ENCODE results near the gene IDUA.

IDUA gene

DNA sequence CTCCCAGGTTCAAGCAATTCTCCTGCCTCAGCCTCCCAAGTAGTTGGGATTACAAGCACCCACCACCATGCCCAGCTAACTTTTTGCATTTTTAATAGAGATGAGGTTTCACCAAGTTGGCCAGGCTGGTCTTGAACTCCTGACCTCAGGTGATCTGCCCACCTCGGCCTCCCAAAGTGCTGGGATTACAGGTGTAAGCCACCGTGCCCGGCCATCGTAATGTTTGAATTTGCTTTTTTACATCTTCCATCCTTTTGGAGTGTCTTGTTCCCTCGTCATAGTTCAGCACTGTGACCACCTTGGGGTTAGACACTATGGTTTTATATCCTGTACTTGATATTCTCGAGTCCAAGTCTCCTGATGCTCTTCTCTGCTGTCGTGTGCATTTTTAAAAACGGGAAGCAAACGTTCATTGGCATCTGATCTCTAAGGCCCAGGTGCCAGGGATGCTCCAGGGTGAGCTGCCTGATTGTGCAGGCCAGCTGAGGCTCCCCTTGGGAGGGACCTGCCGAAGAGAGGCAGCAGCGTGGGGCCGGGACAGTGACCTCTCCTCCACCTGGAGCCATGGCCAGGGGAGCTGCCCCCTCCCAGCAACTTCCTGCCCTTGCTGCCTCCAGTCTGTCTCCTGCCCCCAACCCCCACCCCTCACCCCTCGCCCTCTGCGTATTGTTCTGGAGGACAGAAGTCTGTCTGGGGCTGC lies 30.2 kb upstream of the IDUA start:
- DNase-seq = no peak

DNA sequence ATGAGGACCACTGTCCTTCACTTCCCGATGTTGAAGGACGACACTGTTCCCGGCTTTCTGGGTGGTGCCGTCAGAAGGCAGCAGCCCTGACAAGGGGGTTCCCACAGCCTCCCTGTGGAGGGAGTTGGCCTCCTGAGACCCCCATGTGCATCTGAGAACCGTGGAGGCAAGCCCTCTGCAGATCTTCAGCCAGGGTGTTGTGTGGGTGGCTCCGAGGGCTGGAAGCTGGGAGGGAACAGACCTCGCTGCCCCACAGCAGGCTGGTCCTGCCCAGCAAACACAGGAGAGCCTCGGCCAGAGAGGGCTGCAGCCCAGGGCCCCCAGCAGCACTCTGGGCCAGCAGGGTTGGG lies 29.6 kb upstream of the IDUA start:
- DNase-seq = no peak

DNA sequence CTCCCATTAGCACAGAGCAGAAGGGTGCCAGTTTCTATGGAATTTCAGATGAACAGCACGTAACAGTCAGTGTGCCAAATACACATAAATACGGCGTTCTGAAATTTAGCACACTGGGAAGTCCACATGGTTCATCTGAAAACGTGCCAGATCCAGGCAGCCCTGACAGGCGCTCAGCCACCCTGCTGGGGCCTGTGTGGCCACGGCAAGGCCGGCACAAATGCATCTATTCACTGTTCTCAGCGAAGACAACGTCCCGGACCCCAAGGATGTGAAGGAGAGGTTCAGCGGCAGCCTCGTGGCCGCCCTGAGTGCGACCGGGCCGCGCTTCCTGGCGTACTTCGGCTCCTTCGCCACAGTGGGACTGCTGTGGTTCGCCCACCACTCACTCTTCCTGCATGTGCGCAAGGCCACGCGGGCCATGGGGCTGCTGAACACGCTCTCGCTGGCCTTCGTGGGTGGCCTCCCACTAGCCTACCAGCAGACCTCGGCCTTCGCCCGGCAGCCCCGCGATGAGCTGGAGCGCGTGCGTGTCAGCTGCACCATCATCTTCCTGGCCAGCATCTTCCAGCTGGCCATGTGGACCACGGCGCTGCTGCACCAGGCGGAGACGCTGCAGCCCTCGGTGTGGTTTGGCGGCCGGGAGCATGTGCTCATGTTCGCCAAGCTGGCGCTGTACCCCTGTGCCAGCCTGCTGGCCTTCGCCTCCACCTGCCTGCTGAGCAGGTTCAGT lies 29.1 kb upstream of the IDUA start:
- no peak for DNase-seq

DNA sequence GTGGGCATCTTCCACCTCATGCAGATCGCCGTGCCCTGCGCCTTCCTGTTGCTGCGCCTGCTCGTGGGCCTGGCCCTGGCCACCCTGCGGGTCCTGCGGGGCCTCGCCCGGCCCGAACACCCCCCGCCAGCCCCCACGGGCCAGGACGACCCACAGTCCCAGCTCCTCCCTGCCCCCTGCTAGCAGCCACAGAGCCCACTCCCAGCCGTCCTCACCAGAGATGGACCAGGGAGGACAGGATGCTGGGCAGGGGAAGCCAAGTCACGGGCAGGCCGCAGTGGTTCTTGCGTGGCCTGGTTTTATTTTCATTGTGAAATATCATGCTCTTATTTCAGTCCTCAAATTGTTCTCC lies 28.6 kb upstream of the IDUA start:
- DNase-seq = no peak

DNA sequence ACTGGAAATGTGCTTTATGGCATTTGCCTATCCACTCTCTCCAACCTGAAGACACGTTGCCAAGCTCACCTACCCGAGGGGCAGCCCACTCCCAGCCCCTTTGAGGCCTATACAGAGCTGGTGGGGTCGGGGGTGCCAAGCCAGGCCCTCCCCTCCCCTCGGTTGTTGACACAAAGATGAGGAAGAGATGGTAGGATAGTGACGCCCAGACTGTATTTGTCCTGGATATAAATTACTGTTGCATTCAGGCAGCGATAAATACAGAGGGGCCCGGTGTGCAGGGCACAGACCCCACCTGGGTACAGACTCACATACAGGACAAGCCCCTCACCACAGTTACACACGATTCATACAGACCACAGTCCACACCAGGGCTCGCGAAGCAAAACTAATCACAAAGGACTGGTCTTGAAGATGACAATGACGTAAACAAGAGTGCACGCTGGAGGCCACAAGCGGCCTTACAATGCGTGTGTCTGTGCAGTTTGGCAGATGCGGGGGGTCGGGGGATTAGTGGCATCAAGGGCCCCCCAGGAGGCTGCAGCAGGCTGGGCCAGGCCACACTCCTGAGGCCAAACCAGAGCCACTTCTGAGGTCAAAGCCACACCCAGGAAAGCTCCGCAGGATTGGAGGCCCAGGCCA lies 28.0 kb upstream of the IDUA start:
- DNase-seq = no peak

DNA sequence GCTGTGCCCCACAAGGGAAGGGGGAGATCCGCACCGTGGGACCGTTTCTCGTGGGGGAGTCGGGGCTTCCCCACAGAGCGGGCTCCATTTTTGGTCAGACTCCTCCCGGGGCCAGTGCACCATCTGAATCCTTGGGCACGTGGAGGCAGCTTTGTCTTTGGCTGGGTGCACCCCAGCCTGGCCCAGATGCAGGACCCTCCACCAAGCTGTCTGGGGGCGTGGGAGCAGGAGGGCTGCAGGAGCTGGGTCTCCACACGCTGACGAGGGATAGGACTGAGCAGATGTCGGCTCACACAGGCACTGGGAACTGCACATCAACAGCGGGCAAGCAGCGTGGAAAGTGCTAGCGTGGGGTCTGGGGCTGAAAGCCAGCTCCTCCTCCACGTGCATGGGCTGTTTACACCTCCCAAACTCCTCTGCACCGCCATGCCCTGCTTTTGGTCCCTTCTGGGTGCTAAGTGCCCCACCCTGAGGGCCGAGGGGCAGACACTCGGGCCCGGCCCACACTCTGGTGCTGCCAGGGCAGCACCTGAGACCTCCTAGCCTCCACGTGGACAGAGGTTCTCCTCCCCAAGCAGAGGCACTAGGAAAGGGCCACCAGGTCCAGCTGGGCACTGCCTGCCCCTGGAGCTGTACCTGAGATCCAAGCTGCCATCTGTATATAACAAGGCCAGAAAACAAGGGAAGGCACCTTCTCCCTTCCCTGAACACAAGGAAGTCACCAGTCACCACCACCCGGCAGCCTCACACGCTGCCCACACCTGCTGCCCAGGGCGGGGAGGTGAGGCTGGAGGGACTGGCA lies 27.3 kb upstream of the IDUA start:
- no peak for DNase-seq

DNA sequence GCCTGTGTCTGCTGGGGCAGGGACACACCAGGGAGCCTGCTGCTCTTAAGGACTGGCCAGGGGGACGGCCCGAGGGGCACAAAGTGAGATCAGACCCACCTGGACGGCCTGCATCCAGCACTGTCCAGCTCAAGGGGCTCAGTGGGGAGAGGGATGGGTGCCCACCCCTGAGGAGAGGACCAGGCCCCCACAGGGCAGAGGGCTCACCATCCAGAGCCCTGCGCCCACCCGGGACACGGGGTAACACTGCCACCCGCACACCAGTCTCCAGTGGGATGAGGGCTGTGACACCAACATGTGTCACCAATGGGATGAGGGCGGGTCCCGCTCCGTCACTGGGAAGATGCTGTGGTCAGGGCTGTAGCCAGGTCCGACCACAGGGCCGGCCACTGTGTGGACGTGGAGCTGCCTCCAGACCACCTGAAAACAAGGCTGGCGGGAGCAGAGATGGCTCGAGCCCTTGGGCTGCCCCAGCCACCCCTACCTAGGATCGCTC lies 26.7 kb upstream of the IDUA start:
- DNase-seq = no peak

DNA sequence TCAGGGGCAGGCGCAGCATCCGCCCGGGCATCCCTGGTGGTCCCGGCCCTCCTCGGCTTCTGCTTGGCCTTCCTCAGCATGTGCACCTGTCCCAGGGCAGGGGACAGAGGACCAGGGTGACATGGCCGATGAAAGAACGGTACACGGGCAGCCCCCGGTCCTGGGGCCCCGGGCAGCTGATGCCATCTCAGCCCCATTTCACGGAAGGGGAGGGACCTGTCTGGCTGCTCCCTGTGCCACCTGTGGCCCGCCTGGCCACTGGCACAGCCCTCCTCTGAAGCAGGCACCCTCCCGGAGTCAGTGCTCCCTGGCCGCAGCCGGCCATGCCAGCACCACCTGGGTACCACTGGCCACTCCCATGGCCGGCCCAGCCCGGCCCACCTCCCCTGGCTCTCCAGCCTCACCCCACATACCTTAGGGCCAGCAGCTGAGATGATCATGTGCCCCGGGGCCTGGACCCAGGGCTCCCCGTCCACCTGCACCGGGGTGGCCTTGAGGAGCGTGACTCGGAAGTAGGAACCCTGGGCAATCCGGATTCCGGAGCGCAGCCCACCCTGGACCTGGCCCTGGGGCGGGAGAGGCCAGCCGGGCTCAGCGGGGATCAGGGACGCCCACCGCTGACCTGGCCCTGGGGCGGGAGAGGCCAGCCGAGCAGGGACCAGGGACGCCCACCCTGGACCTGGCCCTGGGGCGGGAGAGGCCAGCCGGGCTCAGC lies 26.1 kb upstream of the IDUA start:
- no peak for DNase-seq

DNA sequence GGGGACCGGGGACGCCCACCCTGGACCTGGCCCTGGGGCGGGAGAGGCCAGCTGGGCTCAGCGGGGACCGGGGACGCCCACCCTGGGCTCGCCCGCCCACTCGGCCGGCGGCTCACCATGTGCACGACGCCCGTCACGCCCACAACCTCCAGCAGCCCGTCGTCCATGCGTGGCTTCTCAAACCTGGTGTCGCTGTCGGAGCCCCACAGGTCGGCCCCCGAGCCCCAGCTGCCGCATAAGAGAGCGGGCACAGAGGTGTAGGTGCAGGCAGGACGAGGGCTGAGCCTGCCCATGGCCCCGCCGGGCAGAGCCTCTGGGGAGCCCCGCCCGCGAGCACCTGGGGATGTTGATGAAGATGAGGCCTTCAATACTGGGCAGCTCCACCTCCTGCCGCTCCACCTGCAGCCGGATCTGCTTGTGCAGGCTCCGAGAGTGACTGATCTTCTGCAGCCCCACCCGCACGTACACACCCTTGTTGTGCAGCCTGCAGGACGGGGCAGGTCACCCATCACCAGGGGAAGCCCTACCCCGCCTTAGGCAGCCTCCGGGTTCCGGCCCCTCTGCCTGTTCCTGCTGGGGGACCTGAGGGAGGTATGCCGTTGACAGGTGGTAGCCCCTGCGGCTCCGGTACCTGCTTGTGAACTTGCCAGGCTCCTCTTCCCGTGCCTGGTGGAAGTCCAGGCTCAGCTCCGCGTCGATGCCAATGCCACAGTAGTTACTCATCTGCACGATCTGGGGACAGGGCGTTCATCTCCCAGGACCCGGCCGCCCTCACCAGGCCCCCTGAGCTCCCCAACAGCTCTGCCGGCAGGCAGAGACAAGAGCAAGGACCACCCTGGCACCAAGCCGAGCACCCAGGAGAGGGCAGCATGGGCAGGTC lies 25.3 kb upstream of the IDUA start:
- DNase-seq = no peak

DNA sequence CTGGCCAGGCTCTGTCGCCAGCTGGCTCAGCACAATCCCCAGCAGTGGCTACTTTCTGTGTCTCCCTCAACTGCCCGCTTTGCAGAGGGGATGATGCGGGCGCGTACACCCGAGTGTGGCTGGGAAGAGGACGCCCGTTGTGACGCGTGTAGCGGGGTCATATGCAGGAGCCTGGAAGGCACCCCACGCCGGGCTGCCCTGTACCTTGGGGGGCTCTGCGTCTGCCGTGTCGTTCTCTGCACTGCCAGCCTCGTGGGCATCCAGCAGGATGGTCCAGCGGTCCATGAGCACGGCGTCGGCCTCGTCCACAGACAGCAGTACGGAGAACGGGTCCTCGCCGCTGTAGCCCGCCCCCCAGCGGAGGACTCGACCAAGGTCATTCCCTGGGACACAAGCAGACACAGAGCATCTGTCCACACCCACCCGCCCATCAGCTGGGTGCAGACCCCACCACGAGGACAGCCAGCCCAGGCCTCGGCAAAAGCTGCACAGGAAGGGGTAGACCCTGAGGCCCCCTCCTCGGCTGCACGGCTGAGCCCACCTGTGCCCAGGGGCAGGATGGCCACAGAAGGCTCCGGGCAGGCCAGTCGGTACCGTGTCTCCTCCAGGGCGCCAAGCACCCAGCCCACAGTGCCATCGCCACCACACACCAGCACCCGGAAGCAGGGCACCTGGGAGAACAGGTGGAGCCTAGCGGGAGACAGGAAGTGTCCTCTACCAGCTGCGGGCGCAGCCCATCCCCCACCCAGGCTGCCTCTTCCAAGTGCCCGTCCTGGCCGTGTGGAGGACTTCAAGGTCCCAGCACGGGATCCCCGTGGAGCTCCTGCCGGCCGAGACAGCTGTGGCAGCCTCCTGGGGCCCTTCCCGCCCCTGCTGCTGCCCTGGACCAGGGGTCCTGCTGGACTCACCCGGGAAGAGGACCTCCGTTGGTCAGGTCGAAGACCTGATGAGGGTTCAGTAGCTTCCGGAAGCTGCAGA lies 24.3 kb upstream of the IDUA start:
- DNase-seq = no peak

DNA sequence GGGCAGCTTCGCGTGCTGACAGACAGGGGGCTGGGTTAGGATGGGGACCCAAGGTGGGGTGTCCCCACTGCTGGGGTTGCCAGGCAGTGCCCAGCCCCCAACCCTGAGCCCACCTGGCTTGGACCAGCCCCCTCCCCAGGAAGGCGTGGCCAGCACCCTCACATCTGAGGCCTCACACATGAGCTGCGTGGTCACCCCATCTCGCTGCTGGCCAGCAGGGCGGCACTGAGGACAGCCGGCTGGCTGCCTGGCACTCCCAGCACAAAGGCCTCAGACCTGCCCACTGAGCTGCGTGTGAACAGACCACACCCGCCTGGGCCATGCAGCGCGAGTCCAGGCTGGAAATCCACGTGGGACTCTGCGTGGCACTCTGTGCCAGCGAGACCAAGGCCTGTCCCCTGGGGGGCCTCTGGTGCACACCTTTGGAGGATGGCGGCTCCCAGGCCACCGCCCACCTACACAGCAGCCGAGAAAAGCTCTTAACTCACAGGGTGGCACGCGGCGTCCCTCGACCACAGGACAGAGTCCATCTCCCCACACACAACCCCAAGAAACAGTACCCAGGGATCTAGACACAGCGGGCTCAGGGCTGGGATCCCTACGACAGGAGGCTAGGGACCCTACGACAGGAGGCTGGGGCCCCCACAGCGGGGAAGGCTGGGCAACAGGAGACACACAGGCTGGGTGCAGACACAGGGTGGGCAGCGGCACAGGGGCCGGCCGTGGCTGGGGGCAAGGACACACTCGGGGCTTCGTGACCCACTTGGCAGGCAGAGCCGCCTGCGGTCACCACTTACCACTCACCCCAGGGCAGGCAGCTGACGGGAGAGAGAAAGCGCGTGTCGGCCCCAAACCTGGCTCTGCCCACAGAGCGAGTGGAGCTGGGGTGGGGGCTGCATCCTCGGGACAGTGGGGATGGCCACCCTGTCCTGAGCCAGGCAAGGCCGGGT lies 23.3 kb upstream of the IDUA start:
- no peak for DNase-seq

DNA sequence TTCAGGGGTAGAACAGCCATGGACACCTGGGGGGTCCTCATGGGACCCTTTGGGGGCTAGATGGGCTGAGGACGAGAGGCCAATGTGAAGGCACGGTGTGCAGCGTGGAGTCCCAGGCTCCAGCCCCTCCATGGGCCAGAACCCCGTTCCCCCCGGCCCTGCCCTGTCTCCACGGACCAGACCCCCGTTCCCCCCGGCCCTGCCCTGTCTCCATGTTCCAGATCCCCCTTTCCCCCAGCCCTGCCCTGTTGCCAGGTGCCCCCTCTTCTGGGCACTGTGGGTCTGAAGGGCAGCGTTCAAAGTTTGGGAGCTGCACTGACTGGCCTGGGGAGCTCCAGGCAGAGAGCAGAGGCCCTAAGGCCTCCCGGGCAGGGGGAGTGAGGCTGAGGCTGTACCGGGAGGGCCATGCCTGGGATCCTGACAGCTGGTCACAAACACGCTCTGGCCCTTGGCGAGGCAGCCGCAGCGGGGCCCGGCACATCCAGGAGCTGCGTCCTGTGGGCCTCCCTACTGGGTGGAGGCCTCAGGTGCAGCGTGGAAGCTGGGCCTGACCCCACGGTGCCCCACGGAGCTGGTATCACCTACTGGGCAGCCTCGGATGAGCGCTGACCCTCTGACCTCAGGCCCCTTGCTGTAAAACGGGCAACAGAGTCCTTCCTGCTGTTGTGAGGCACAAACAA lies 22.4 kb upstream of the IDUA start:
- no peak for DNase-seq

DNA sequence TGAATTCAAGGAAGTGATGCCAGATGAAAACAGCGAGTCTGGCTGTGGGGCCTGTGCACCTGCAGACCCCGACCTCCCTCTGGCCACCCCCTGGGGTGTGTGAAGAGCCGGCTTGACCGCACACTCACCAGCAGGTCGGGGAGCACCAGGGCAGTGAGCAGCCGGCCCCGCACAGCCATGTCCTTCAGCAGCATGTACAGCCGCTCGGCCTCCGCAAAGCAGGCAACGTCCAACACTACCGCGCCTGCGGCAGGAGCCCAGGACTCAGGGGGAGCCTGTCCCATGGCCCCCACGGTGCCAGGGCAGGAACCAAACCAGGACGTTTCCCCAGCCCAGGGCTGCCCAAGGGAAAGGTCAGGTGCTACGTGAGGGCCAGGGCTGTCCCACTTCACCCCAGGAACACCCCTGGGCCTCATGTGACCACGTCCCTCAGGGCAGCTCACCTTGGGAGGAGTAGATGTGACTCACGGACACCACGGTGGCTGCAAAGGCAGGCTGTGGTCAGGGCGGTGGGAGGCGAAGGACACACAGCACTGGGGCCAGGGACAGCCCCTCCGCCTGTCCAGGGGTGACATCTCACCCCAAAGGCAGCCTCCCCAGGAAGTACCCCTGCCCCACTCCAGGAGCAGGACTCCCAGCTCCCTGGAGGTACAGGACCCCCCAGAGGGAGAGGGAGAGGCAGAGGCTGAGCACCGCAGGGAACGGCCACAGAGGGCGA lies 21.6 kb upstream of the IDUA start:
- no peak for DNase-seq

DNA sequence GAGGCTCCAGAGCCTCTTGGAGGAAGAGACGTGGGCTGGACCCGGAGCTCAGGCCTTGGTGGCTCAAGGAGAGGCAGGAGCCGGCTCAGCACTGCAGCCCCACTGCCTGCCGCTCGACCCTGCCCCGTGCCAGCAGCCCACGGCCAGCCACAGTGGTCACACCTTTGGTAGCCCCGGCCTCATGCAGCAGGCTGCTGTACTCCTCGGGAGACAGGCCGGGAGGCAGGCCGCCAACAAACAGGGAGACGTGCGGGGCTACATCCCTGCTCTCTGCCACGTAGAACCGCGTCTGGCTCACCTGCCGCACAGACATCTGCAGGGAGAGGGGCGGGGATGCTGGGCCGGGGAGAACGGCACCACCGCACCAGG lies 21.1 kb upstream of the IDUA start:
- DNase-seq = no peak

DNA sequence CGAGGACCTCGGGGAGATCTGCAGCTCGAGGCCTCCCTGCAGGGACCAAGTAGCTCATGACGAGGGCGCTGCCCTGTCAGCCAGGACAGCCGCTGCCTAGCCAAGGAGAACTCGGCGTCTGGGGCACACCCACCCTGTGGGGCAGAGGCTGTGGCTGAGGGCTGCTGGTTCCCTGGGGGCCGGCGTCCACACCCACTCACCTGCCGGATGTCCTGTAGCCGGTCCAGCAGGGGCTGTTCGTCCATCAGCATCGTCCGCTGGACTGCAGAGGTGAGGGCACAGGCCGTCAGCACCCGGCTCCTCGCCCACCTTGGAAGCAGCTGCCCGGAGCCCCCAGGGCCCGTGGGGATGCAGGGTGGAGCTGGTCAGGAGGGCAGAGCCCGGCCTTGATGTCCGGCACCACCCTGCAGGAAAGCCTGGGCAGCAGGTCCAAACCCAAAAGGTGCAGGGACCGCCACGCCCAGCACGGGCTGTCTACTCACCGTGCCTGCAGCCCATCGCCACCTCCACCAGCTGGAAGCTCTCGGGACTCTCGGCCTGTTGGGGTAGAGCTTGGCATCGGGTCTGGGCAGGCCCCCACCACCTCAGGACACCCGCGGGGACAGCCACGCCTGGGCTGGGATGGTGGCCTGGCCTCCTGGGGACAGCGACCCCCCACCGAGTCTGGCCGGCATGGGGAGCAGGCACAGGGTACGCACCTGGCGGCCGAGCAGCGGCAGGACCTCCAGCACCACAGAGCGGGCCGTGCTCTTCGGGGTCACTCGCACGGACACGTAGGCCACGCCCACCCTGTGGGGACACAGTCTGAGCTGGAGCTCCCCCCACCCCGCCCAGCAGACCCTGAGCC lies 20.4 kb upstream of the IDUA start:
- DNase-seq = no peak

DNA sequence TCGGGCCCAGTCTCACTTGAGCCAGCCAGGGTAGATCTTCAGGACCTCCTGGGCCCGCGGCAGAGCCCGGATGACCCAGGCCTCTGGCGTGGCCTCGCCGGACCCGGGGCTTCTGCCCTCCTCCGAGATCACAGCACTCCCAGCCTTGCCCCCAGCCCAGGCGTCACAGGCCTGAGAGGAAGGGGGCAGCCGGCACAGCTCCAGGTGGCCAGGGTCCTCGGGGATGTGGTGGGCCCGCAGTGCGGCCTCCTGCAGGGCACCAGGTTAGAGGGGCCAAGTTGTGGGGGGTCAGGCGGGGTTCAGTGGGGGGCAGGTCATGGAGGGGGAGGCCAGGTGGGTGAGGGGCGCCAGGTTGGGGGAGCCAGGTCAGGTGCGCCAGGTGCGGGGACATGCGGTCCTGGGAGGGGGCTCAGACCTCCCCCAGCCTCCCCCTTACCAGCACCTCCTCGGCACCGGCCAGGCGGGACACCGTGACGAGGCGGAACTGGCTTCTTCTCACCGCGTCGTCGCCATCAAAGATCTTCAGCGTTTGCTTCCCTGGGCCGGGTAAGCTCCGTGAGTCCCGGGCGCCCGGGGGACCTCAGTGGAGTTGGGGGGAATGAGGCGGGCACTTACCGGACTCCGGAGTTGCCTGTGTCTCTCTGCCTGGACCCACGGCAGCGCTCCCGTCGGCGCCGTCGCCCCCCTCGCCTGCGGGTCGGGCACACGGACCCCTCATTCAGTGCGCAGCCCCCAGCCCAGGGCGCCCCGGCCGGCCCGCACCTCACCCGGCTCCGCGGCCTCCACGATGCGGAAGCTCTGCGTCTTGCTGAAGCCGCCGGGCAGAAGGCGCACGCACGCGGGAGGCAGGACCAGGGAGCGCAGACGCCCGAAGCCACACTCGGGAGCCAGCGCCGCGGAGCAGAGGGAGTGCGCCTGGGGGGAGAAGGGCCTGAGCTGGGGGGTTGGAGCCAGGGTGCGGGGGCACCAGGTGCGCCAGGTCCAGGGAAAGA lies 19.4 kb upstream of the IDUA start:
- no peak for DNase-seq

Data from KG1 (cell line).